ENCODE measurements around the gene ABCC6. TPM values are rescaled to one million over a fixed set of nuclear protein-coding genes. Genes with fewer than 3 reads are reported as not detected.

The ABCC6 gene
- polyA plus RNA-seq, 1 of the 3 experiments (the other 2 are of a cell fraction): 0.71 TPM

DNA sequence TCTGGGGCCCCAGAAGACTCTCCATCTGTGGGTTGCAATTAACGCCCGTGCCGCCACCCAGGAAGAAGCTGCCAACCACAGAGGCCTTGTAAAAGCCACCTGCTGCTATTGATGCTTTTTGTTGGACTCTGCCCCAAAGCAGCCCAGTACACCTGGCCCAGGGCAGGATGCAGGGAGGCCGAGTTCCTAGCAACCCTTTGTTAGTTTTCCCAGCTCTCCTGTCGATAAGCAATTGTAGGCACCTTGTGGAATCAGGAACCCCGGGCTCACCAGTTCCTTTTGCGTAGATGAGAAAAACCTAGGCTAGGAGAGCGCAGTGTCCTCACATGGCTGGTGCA lies 103.3 kb downstream of the ABCC6 start (continued):
- TF ChIP-seq, protein P1, sequence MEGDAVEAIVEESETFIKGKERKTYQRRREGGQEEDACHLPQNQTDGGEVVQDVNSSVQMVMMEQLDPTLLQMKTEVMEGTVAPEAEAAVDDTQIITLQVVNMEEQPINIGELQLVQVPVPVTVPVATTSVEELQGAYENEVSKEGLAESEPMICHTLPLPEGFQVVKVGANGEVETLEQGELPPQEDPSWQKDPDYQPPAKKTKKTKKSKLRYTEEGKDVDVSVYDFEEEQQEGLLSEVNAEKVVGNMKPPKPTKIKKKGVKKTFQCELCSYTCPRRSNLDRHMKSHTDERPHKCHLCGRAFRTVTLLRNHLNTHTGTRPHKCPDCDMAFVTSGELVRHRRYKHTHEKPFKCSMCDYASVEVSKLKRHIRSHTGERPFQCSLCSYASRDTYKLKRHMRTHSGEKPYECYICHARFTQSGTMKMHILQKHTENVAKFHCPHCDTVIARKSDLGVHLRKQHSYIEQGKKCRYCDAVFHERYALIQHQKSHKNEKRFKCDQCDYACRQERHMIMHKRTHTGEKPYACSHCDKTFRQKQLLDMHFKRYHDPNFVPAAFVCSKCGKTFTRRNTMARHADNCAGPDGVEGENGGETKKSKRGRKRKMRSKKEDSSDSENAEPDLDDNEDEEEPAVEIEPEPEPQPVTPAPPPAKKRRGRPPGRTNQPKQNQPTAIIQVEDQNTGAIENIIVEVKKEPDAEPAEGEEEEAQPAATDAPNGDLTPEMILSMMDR (IDR thresholded peaks at IDR 0.05): no peak
- TF ChIP-seq GATA2 (CRISPR knock-in tag; IDR thresholded peaks at IDR 0.05) (no peak), FOSL2 (IDR thresholded peaks at IDR 0.05; ENCODE audit: borderline replicate concordance, low read depth) (no peak), TCF12 (IDR thresholded peaks at IDR 0.05) (no peak), GABPA (IDR thresholded peaks at IDR 0.05; ENCODE audit: low read depth) (no peak), RCOR1 (IDR thresholded peaks at IDR 0.05; ENCODE audit: low read length) (no peak), RXRA (IDR thresholded peaks at IDR 0.05; ENCODE audit: borderline replicate concordance, low read depth) (no peak), SMC3 (IDR thresholded peaks at IDR 0.05; ENCODE audit: low read depth, low read length) (no peak)
- TF ChIP-seq, protein P2, sequence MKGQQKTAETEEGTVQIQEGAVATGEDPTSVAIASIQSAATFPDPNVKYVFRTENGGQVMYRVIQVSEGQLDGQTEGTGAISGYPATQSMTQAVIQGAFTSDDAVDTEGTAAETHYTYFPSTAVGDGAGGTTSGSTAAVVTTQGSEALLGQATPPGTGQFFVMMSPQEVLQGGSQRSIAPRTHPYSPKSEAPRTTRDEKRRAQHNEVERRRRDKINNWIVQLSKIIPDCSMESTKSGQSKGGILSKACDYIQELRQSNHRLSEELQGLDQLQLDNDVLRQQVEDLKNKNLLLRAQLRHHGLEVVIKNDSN (IDR thresholded peaks at IDR 0.05; ENCODE audit: borderline replicate concordance, low read depth): no peak

DNA sequence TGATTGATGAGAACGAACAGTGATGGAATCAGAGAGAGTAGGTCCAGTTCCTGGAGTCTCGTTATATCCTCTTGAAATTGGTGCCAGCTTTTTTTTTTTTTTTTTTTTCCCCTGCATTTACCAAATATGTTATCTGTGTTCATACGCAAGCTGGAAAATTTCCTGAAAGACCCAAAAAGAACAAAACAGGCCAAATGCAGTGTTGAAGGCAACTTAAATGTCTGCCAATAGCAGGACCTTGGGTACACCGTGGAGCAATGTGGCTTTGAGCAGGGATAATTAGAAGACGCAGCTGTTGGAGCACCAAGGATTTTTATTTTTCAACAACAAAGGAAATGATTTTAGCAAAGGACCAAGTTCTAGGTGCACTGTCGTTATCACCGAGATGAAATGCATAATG lies 105.0 kb downstream of the ABCC6 start:
- ChIA-PET POLR2A (no interaction called here), CTCF (interaction anchor here (0.6 to 4.3 kb wide), 3 partner anchors 9 to 279 kb away, joined by 3 to 19 read pairs (median 7); no protein-coding TSS in a partner anchor)
- Histone ChIP-seq H3K79me2 (ENCODE audit: insufficient read depth) (no peaks in the 10 kb centered on the region), H3K9ac (no peak overlapping the region), H3F3A (replicated peaks; ENCODE audit: insufficient read depth) (no peaks in the 10 kb centered on the region), H3K9me3 (no peaks in the 10 kb centered on the region), H4K20me1 (ENCODE audit: insufficient read depth) (no peaks in the 10 kb centered on the region), H3K27me3 (ENCODE audit: insufficient read depth) (no peaks in the 10 kb centered on the region), H2AFZ (ENCODE audit: low read depth) (no peak overlapping the region), H3K9me2 (no peaks in the 10 kb centered on the region), H3K4me3 (ENCODE audit: low read depth in 2 of 2, low read length in 1 of 2) (no peak overlapping the region), H3K36me3 (replicated peaks in 1 of 2; ENCODE audit: control insufficient read depth in 1 of 2, insufficient read depth in 2 of 2, low read length in 1 of 2) (peaks cover 25 to 53% of the 10 kb centered on the region in 2 experiments), H3K4me1 (ENCODE audit: control insufficient read depth in 1 of 2, insufficient read depth in 2 of 2, low read depth in 1 of 2, low read length in 1 of 2) (peaks cover 0 to 6% of the 10 kb centered on the region in 2 experiments; a peak in 1 of 4 replicates), H3K27ac (ENCODE audit: low read depth in 2 of 2, low read length in 1 of 2) (no peak overlapping the region), H3K4me2 (no peak overlapping the region)
- 97% methylated on average over 7 of the region's 7 CpGs for WGBS (ENCODE audit: low lambda C conversion rate)
- DNase-seq: no peak
- TF ChIP-seq, protein P3, sequence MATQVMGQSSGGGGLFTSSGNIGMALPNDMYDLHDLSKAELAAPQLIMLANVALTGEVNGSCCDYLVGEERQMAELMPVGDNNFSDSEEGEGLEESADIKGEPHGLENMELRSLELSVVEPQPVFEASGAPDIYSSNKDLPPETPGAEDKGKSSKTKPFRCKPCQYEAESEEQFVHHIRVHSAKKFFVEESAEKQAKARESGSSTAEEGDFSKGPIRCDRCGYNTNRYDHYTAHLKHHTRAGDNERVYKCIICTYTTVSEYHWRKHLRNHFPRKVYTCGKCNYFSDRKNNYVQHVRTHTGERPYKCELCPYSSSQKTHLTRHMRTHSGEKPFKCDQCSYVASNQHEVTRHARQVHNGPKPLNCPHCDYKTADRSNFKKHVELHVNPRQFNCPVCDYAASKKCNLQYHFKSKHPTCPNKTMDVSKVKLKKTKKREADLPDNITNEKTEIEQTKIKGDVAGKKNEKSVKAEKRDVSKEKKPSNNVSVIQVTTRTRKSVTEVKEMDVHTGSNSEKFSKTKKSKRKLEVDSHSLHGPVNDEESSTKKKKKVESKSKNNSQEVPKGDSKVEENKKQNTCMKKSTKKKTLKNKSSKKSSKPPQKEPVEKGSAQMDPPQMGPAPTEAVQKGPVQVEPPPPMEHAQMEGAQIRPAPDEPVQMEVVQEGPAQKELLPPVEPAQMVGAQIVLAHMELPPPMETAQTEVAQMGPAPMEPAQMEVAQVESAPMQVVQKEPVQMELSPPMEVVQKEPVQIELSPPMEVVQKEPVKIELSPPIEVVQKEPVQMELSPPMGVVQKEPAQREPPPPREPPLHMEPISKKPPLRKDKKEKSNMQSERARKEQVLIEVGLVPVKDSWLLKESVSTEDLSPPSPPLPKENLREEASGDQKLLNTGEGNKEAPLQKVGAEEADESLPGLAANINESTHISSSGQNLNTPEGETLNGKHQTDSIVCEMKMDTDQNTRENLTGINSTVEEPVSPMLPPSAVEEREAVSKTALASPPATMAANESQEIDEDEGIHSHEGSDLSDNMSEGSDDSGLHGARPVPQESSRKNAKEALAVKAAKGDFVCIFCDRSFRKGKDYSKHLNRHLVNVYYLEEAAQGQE (IDR thresholded peaks at IDR 0.05; ENCODE audit: low read depth, low read length): no peak
- TF ChIP-seq EP300 (IDR thresholded peaks at IDR 0.05; ENCODE audit: borderline replicate concordance in 1 of 2, low read depth in 1 of 2, low read length in 1 of 2) (no peak), FOSL2 (IDR thresholded peaks at IDR 0.05; ENCODE audit: borderline replicate concordance, low read depth) (no peak), YY1 (IDR thresholded peaks at IDR 0.05; ENCODE audit: low read depth) (no peak), NFIC (IDR thresholded peaks at IDR 0.05; ENCODE audit: borderline replicate concordance) (no peak), ELF1 (IDR thresholded peaks at IDR 0.05) (no peak), SIN3A (IDR thresholded peaks at IDR 0.05; ENCODE audit: borderline replicate concordance, low read depth, low read length) (no peak), RAD21 (IDR thresholded peaks at IDR 0.05; ENCODE audit: low read length) (no peak), MXI1 (IDR thresholded peaks at IDR 0.05; ENCODE audit: low read depth, low read length) (no peak), TEAD4 (IDR thresholded peaks at IDR 0.05; ENCODE audit: borderline replicate concordance, insufficient read depth) (no peak), JUND (IDR thresholded peaks at IDR 0.05) (no peak)
- TF ChIP-seq, protein P4, sequence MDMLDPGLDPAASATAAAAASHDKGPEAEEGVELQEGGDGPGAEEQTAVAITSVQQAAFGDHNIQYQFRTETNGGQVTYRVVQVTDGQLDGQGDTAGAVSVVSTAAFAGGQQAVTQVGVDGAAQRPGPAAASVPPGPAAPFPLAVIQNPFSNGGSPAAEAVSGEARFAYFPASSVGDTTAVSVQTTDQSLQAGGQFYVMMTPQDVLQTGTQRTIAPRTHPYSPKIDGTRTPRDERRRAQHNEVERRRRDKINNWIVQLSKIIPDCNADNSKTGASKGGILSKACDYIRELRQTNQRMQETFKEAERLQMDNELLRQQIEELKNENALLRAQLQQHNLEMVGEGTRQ (IDR thresholded peaks at IDR 0.05; ENCODE audit: borderline replicate concordance, low read depth, low read length): no peak
- TF ChIP-seq, protein P5, sequence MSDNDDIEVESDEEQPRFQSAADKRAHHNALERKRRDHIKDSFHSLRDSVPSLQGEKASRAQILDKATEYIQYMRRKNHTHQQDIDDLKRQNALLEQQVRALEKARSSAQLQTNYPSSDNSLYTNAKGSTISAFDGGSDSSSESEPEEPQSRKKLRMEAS (IDR thresholded peaks at IDR 0.05; ENCODE audit: low read depth): no peak
- TF ChIP-seq, protein P2 (IDR thresholded peaks at IDR 0.05; ENCODE audit: borderline replicate concordance, low read depth): no peak
- TF ChIP-seq, protein P6, sequence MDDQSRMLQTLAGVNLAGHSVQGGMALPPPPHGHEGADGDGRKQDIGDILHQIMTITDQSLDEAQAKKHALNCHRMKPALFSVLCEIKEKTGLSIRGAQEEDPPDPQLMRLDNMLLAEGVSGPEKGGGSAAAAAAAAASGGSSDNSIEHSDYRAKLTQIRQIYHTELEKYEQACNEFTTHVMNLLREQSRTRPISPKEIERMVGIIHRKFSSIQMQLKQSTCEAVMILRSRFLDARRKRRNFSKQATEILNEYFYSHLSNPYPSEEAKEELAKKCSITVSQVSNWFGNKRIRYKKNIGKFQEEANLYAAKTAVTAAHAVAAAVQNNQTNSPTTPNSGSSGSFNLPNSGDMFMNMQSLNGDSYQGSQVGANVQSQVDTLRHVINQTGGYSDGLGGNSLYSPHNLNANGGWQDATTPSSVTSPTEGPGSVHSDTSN (IDR thresholded peaks at IDR 0.05): no peak

Data from SK-N-SH (cell line).